Measurements from ENCODE around the gene DENND1B. TPM values are rescaled to one million over a fixed set of nuclear protein-coding genes. Genes with fewer than 3 reads are reported as not detected.

DENND1B gene
- total and polyA plus RNA-seq, 3 donors from 2014 or later, result 7.2 to 11.6 (median 11.6) TPM

DNA sequence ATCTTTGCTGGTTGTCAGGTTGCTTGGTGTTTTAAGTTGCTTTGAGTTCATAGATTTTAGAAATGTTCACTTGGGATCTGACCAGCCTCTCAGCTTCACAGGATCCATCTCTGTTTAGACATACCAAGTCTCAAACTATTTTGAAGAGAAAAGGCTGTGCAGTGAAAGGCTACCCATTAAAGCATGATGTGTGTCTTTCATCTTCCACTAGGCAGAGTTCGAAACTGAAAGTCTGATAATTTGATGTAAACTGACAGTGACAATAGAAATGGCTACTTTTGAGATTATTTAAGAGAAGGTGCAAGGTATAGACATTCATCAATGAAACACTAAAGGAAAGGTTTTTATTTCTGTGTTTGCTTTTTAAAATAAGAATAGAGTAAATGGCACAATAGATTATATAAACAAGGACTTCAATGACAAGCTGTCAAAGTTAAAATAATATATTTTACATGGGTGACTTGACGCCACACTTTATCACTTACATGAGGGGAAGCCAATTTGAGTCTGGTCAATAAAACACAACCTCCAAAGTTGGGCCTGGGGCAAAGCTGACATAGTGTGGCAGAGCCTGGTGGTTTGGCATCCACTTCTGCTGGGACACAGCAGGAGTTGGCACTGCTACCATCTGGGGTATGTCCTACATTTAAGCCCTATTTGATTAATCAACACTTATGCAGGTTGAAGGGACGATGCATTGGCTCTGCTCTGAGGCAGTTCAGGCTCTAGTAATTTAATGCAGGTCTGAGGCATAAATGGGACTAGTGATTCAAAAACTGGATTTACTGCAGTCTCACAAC lies 309.6 kb downstream of the DENND1B start:
- intact Hi-C loops (cut with DNase I; ENCODE audit: low total_unique reads), result no loop called here
- no peaks in the 10 kb centered on the region for H3K27me3 ChIP-seq
- TF ChIP-seq POLR2A (IDR thresholded peaks at IDR 0.05), result no peak
- TF ChIP-seq, protein P1, sequence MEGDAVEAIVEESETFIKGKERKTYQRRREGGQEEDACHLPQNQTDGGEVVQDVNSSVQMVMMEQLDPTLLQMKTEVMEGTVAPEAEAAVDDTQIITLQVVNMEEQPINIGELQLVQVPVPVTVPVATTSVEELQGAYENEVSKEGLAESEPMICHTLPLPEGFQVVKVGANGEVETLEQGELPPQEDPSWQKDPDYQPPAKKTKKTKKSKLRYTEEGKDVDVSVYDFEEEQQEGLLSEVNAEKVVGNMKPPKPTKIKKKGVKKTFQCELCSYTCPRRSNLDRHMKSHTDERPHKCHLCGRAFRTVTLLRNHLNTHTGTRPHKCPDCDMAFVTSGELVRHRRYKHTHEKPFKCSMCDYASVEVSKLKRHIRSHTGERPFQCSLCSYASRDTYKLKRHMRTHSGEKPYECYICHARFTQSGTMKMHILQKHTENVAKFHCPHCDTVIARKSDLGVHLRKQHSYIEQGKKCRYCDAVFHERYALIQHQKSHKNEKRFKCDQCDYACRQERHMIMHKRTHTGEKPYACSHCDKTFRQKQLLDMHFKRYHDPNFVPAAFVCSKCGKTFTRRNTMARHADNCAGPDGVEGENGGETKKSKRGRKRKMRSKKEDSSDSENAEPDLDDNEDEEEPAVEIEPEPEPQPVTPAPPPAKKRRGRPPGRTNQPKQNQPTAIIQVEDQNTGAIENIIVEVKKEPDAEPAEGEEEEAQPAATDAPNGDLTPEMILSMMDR (IDR thresholded peaks at IDR 0.05), result no peak
- H3K4me3 ChIP-seq, result no peak overlapping the region
- no peaks in the 10 kb centered on the region for H3K9me3 ChIP-seq
- no peak overlapping the region for H3K27ac ChIP-seq
- no peaks in the 10 kb centered on the region for H3K36me3 ChIP-seq (ENCODE audit: low read depth, missing control alignments)
- peaks cover 33% of the 10 kb centered on the region for H3K4me1 ChIP-seq
- no peak for DNase-seq
- WGBS, 2 donors, result 78 to 85% methylated on average over 3 of the region's 3 CpGs

DNA sequence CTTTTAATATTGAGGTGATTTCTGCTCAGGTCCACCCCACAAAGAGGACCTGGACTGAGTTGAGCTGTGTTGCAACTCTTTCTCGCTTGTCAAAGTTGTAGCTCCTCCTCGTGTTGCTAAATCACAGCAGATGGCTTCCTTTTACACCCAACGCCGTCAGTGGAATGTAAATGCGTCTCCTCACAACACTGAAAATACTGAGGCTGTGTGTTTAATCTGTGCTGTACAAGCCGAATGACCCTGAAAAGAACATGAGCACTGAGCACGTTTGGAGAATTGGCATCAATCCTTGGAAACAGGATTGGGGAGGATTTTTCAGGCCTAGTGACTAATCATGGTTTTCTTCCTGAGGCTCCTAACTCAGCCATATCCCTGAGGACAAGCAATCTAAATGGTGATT lies 311.2 kb downstream of the DENND1B start:
- Histone ChIP-seq H3K27ac (peak overlapping the region; percentile 31 to 79), H3K27me3 (no peaks in the 10 kb centered on the region), H3K4me1 (peaks cover 20% of the 10 kb centered on the region), H3K36me3 (ENCODE audit: low read depth, missing control alignments) (no peaks in the 10 kb centered on the region), H3K9me3 (no peaks in the 10 kb centered on the region), H3K4me3 (no peak overlapping the region)
- TF ChIP-seq, protein P1 (IDR thresholded peaks at IDR 0.05), result no peak
- TF ChIP-seq POLR2A (IDR thresholded peaks at IDR 0.05), result no peak
- peak; percentile 78 for DNase-seq
- intact Hi-C loops (cut with DNase I; ENCODE audit: low total_unique reads), result no loop called here
- 25 to 47% methylated on average over 7 of the region's 7 CpGs for WGBS, 2 donors

DNA sequence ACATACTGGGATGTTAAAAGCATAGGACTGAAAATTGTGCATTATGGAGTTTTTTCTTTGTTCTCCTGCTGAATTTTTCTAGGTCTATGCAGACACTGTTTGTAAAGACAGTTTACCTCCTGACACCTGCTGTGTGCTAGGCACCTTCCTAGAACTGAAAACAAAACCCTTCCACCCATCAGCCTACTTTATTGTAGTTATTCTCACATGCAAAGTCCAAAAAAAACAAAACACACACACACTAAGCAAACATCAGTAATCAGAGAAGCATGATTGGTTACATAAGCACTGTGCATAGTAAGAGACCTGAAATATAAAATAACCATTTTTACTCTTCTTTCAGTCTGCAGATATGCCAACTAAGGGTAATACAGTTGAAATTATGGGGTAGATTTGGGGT lies 312.1 kb downstream of the DENND1B start:
- intact Hi-C loops (cut with DNase I; ENCODE audit: low total_unique reads), result no loop called here
- TF ChIP-seq POLR2A (IDR thresholded peaks at IDR 0.05), result no peak
- TF ChIP-seq, protein P1 (IDR thresholded peaks at IDR 0.05), result no peak
- no peaks in the 10 kb centered on the region for H3K36me3 ChIP-seq (ENCODE audit: low read depth, missing control alignments)
- no peaks in the 10 kb centered on the region for H3K27me3 ChIP-seq
- peaks cover 20% of the 10 kb centered on the region for H3K4me1 ChIP-seq
- no peaks in the 10 kb centered on the region for H3K9me3 ChIP-seq
- no peak overlapping the region for H3K4me3 ChIP-seq
- no peak for DNase-seq
- H3K27ac ChIP-seq, result peak overlapping the region; percentile 31 to 79

DNA sequence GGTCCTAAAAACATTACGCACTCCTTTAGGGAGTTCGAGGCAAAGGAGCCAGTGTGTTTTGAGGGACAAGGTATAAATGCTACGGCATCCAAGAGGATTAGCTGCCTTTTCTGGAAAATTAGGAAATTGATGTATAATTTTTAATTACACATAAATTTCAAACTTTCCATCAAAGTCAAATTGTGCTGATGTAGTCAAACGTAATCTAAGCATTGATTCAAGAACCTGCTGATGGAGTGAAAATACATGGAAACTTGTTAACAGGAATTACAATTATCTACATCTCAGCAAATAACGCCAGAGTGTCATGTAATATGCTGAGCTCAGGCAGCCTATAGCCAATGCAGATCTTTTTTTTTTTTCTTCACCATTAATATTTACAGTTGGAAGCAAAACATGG lies 312.7 kb downstream of the DENND1B start:
- peaks cover 20% of the 10 kb centered on the region for H3K4me1 ChIP-seq
- no peaks in the 10 kb centered on the region for H3K36me3 ChIP-seq (ENCODE audit: low read depth, missing control alignments)
- H3K4me3 ChIP-seq, result no peak overlapping the region
- no peaks in the 10 kb centered on the region for H3K9me3 ChIP-seq
- no peak for TF ChIP-seq POLR2A (IDR thresholded peaks at IDR 0.05)
- TF ChIP-seq, protein P1 (IDR thresholded peaks at IDR 0.05), result no peak
- DNase-seq, result no peak
- no peak overlapping the region for H3K27ac ChIP-seq
- intact Hi-C loops (cut with DNase I; ENCODE audit: low total_unique reads), result no loop called here
- no peaks in the 10 kb centered on the region for H3K27me3 ChIP-seq
- 91 to 97% methylated on average over 5 of the region's 5 CpGs for WGBS, 2 donors

Small RNA genes within 50 kb of the gene (small RNA-seq; reads per million reads assigned to genes)
- gene RF00019, result 0 reads per million in 2 donors

Other genes starting within 250 kb of the DENND1B start
- gene C1orf53, start 127.2 kb upstream of the DENND1B start, total RNA-seq, result 10 to 100 TPM in 1 of 2 donors, 1 to 10 TPM in 1; 7.8 to 10.5 TPM
- 8.6 TPM for gene C1orf53, start 127.2 kb upstream of the DENND1B start, polyA plus RNA-seq (ENCODE audit: insufficient read depth, low read depth, low replicate concordance)
- gene LHX9, start 141.9 kb upstream of the DENND1B start, total RNA-seq, result 1 to 10 TPM; 3.7 to 7.1 TPM
- 3.7 TPM for gene LHX9, start 141.9 kb upstream of the DENND1B start, polyA plus RNA-seq (ENCODE audit: insufficient read depth, low read depth, low replicate concordance)

Data from testis (tissue), 3 donors.